Kasumi-1 (cell line): ENCODE results near the gene NOP53.
"Not testable (repeated sequence)": the region's sequence is repeated elsewhere in the genome, so short reads cannot be mapped to it uniquely, and the experiment has no call there.

Experiments used
- DNase-seq, 2 experiments: peaks; one replicate each; lab custom pipeline; 2025; lab: John Stamatoyannopoulos, UW

The NOP53 gene

DNA sequence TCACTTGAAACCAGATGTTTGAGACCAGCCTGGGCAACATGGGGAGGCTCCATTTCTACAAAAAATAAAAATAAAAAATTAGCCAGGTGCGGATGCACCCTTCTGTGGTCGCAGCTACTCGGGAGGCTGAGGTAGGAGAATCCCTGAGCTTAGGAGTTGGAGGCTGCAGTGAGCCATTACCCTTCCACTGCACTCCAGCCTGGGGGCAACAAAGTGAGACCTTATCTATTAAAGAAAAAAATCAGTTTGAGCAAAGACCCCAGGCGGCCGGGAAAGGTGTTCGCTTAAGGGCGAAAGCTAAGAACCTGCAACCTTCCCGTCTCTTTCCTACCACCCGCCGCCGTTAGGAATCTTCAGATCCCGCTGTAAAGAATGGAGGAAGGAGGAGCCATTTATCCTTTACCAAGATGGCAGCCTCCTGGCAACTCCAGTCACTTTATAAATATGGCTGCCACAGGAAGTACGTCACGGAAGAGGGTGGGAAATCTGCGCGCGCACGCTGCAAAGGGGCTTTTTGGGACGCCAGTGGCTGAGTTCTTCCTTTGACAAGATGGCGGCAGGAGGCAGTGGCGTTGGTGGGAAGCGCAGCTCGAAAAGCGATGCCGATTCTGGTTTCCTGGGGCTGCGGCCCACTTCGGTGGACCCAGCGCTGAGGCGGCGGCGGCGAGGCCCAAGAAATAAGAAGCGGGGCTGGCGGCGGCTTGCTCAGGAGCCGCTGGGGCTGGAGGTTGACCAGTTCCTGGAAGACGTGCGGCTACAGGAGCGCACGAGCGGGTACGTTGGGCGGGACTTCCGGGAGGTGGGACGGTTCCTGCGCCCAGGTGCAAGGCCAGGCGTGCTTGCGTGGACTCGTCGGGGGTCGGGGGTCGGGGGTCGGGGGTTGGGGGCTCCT lies at the start of gene NOP53:
Gene NOP53, plus strand, starts transcription at position 537 of the 892 bp plus-strand sequence. Its CDS starts 14 bp downstream, at position 551.
- DNase-seq = peak; percentile 97

DNA sequence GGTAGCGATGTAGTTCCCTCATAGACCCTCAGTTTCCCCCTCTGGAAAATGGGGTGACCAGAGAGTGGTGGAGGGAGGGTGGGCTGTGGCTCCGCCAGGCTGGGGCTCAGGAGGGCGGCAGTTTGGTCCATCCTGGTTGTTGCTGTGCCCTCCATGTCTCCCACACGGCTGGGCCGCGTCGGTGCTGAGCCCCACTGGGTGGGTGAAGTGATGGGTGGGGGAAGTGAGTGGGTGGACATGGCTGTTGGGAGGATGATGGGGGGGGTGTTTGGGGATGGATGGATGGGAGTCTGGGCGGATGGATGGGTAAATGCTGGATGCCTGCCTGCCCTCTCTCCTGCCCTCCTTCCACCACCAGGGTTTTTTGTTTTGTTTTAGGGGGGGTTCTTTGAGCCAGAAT lies 48.7 kb upstream of the NOP53 start:
- DNase-seq = no peak

DNA sequence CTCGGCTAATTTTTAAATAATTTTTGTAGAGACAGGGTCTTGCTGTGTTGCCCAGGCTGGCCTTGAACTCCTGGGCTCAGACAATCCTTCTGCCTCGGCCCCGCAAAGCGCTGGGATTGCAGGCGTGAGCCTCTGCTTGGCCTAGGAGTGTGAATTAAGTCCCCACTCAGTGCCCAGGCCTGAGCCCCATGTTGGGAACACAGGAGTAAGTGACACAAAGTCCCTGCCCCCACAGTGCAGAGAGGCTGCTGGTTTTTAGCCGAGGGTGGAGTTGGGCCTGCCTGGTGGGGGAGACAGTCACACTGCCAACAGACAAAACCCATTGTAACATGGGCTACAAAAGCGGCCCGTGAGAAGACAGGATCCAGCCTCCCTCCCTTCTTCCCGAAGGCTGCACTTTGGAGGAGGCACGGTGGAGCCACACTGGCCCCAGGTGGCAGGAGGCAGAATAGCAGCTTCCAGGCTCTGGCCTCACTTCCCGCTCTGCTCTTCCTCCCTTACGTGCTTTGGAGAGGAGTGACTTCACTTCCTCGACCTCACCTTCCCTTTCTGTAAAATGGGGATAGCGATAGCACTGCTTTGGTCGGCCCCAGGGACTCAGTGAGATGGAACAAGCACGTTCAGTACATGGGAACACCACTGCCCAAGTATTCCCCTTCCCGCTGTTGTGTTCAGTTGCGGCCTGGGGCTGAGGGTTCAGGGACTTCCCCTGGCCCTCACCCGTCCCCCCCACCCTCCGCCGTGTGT lies 47.3 kb upstream of the NOP53 start:
- DNase-seq = peak; percentile 80 to 81

DNA sequence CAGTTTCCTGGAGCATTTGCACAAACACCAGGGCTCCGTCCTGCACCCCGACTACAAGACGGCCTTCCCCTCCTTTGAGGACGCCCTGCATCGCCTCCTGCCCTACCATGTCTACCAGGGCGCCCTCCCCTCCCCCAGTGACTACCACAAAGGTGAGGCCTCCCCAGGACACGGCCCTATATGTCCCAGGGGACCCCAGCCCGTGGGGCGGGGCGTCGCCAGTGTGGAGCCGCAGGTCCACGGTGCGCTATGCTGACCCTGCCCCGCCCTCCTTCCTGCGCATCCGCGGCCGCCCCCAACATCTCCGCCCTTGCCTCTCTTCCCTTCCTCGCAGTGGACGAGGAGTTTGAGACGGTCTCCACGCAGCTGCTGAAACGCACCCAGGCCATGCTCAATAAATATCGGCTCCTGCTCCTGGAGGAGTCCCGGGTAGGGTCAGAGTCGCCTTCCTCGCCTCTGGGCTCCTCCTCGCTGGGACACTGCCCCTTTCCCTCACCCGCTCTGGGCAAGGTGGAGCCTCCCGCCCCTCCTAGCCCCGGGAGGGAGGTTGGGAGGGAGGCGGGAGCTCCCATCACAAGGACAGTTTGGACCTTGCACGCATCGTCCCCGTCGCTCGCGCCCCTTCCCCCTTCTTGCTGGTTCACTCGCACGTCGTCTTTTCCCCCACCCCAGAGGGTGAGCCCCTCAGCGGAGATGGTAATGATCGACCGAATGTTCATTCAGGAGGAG lies 46.6 kb upstream of the NOP53 start:
- no peak for DNase-seq

DNA sequence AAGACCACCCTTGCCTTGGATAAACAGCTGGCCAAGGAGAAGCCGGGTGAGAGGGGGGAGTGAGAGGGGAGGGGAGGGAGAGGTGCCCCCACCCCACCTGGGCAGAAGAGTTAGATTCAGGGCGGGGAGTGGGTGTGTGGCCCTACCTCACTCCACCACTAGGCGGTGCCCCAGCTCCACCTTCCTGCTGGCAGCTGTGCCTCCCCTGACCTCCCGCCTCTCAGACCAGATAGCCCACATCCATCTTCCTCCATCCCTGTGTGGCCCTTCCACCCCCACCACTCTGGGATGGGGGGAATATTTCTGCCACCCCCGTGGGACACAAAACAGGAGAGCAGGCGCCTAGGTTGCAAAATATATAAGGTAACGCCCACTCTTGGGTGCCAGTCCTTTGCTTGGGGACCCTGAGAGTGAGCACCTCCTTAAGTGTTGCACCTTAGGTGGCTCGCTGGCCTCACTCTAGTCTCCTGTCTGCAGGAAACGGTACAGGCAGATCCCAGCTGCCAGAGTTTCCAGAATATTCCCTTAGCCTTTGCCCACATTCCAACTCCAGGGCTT lies 45.9 kb upstream of the NOP53 start:
- peak; percentile 34 to 51 for DNase-seq

DNA sequence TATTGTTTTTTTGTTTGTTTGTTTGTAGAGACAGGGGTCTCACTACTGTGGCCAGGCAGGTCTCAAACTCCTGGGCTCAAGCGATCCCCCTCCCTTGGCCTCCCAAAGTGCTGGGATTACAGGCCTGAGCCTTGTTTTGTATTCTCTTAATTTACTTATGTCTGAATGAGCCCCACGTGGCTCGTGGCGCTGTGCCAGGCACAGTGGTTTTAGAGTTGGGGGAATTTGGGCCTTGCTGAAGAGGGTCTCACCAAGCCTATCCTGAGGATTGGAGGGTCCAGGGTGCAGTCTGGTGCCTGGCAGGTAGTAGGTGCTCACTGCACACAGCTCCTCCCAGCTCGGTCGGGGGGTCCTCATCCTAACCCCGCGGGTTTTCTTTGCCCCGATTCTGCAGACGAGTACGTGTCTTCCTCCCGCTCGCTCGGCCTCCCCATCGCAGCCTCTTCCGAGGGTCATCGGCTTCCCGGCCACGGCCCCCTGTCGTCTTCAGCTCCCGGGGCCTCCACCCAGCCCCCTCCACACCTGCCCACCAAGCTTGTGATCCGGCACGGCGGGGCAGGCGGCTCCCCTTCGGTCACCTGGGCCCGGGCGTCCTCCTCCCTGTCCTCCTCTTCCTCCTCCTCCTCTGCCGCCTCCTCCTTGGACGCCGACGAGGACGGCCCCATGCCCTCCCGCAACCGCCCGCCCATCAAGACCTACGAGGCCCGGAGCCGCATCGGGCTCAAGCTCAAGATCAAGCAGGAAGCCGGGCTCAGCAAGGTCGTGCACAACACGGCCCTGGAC lies 44.2 kb upstream of the NOP53 start:
- no peak for DNase-seq

DNA sequence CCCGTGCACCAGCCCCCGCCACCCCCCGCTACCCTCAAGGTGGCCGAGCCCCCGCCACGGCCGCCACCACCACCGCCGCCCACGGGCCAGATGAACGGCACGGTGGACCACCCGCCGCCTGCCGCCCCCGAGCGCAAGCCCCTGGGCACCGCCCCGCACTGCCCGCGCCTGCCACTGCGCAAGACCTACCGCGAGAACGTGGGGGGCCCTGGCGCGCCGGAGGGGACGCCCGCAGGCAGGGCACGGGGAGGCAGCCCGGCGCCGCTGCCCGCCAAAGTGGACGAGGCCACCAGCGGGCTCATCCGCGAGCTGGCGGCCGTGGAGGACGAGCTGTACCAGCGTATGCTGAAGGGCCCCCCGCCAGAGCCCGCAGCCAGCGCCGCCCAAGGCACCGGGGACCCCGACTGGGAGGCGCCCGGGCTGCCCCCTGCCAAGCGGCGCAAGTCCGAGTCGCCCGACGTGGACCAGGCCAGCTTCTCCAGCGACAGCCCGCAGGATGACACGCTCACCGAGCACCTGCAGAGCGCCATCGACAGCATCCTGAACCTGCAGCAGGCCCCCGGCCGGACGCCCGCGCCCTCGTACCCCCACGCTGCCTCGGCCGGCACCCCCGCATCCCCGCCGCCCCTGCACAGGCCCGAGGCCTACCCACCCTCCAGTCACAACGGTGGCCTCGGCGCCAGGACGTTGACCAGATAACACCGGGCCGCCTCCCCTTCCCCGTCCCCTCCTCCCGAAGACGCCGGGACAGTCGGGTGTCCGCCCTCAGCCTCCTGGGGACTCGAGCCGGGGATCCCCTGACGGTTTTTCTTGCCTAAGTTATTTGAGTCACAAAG lies 43.4 kb upstream of the NOP53 start:
- DNase-seq = no peak

DNA sequence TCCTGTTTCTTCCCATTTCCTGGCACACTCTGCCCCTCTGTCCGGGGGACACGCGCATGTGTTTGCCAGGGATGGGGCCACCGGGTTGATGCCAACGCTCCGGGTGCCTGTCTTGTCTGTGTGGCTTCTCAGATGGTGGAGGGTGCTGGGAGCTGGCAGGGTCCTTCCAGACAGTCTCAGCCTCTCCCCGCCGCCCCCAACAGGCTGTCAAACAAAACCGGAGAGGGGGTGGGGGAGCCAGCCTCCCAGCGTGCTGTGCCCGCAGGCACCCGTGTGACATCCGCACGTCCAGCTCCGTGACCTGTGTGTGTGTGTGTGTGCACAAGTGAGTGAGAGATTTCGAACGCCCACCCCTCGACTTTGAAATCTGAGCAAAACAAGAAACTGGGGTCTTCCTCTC lies 42.7 kb upstream of the NOP53 start:
- no peak for DNase-seq

DNA sequence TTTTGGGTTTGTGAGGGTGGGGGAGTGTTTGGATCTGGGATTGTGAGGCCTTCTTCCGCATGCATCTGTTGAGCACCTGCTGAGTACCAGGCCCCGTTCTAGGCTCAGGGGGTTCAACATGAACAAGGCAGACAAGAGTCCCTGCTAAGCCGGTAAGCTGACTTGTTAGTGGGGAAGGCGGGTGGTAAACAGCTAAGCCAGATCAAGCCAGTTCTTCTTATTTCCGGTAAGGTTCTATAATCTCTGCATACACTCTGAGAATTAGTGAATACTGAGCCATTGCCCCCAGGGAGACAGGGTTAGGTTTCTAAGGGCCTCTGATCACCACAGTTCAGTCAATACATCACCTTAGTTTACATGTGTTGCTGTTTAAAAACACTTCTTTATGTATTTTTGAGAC lies 42.0 kb upstream of the NOP53 start:
- DNase-seq = no peak

DNA sequence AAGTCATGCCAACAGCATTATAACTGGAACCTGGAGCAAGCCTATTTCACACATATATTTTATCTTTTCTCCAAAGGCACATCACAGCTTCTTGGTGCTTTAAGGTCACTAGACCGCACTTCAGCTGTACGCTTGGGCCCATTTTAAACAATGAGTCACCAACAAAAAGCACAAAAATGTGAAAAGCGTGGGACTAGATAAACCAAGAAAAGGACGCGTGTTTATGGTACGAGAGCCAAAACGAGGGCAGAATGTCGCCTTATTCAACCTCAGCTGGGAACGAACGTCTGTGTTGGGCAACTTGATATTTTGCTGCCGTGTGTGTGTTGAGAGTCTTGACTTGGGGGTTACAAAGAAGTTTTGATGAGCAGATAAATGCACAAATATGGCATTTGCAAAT lies 41.3 kb upstream of the NOP53 start:
- no peak for DNase-seq

DNA sequence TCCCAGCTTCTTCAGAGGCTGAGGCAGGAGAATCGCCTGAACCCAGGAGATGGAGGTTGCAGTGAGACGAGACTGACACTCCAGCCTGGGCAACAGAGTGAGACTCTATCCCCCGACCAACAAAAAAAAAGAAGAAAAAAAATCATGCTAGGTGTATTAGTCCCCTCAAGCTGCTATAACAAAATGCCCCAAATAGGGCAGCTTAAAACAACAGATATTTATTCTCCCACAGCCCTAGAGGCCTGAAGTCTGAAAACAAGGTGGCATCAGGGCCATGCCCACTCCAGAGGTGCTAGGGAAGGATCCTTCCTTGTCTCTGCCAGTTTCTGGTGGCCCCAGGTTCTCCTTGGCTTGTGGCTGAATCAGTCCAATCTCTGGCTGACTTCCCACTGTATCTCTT lies 40.7 kb upstream of the NOP53 start:
- DNase-seq = no peak

DNA sequence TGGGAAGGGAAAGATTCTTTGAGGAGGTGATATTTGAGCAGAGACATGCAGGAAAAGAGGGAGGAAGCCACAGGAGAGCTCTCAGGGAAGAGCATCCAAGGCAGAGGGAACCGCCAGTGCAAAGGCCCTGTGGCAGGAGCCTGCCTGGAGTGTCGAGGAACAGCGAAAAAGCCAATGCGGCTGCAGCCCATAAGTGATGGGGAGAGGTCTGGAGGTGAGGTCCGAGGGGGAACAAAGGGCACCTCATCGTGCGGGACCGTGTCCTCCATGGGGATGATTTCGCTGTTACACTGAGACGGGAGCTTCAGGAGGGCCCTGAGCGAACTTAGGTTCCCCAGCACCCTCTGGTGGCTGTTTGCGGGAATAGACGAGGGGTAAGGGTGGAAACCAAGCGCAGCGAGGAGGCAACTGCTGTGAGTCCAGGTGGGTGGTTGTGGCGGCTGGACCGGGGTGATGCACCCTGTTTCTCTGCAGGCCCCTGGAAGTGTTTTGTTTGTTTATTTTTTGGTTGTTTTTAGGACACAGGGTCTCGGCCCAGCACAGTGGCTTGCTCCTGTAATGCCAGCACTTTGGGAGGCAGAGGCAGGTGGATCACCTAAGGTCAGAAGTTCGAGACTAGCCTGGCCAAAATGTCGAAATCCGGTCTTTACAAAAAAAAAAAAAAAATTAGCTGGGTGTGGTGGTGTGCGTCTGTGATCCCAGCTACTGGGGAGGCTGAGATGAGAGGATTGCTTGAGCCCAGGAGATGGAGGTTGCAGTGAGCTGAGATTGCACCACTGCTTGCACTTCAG lies 38.0 kb upstream of the NOP53 start:
- DNase-seq = peak; percentile 66 to 73

DNA sequence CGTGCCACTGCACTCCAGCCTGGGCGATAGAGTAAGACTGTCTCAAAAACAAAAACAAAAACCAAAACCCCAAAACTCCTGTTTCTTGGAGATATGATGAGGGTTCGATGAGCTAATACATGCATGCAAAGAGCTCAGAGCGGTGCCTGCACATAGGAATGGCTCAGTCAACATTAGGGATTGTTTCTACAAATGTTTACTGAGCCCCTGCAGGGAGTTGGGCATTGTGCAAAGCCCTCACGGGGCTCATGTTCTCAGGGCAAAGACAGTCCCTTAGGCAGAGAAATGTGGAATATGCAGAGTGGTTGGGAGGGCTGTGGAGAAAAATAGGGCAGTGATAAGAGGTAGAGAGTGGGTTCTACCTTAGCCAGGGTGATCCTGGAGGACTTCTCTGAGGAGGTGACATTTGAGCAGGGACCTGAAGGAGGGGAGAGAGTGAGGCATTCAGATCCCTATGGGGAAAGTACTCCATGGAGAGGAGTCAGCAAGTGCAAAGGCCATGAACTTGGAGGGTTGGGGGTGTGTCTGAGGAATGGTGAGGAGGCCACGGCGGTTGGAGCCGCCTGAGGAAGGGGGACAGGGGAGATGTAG lies 33.6 kb upstream of the NOP53 start:
- DNase-seq = no peak

DNA sequence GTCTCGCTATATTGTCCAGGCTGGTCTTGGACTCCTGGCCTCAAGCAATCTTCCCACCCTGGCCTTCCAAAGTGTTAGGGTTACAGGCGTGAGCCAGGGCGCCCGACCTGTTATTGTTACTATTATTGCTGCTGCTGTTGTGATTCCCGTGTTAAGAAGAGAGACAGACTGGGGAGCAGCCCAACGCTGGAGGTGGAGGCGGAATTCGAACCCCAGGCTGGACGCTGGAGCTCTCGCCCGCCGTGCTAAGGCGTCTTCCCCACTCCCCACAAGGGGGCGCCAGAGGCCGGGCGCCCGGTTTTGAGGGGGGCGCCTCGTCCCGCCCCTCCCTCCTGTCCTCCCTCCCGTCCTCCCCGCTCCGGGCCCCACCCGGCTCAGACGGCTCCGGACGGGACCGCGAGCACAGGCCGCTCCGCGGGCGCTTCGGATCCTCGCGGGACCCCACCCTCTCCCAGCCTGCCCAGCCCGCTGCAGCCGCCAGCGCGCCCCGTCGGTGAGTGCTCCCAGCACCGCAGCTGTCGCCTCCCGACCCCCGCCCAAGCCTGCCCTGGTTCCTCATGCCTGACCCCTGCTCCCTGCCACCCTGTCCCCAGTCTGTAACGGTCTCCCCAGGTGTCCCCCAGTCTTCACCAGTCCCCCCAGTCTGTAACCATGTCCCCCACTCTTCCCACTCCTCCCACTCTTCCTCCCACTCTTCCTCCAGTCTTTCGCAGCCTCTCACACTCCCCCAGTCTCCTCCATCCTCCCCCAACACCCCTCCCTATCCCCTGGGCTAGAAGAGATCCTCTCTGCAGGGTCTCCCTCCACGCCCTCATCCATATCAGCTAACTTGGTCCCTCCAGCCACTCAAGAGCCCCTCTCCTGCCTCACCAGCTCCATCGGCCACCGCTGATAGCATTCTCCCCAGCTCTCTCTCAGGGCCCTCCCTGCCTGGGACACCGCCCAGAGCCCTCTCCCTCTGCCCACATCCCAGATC lies 32.0 kb upstream of the NOP53 start, which contains the start of gene EHD2:
Gene EHD2, plus strand, starts transcription at position 377 of the 976 bp plus-strand sequence. CDS start 3,191 bp downstream, outside the sequence.
- no peak for DNase-seq

DNA sequence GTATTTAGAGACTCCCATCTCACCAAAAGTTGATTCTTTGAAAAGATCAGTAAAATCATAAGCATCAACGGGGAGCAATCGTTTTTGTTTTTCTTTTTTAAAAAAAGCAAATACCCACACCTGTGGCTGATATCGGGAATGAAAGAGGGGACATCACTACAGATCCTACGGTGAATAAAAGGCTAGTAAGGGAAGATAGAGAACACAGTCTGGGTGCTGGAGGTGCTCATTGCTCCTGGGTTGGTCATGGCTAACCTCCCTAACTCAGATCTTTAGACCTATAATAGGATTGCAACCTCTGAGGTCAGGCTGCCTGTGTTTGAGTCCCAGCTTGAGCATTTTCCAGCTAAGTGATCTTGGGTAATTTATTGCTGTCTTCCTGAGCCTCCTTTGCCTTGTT lies 31.0 kb upstream of the NOP53 start:
- no peak for DNase-seq

DNA sequence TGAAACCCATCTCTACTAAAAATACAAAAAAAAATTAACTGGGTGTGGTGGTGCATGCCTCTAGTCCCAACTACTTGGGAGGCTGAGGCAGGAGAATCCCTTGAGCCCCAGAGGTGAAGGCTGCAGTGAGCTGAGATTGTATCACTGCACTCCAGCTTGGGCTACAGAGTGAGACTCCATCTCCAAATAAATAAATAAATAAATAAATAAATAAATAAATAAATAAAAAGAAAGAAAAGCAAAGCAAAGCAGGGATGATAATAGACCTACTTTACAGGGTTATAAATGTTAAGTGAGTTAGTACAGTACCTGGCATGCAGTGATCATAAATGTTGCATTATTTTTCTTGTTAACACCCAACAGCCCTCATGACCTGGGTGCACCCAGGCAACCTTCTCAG lies 30.5 kb upstream of the NOP53 start:
- DNase-seq = not testable (repeated sequence)

DNA sequence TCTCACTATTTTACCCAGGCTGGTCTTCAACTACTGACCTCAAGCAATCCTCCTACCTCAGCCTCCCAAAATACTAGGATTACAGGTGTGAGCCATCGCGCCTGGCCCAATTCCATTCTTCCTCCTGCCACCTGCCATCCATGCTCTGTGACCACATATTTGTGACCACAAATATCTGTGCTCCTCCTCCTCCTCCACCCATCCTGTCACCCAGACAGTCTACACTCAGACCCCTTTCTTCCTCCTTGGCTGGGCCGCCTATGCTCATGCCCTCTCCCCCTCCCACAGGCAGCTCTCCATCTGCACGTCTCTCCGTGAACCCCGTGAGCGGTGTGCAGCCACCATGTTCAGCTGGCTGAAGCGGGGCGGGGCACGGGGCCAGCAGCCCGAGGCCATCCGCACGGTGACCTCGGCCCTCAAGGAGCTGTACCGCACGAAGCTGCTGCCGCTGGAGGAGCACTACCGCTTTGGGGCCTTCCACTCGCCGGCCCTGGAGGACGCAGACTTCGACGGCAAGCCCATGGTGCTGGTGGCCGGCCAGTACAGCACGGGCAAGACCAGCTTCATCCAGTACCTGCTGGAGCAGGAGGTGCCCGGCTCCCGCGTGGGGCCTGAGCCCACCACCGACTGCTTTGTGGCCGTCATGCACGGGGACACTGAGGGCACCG lies 28.9 kb upstream of the NOP53 start:
- DNase-seq = no peak
